ENCODE results near the gene MARVELD2.

DNA sequence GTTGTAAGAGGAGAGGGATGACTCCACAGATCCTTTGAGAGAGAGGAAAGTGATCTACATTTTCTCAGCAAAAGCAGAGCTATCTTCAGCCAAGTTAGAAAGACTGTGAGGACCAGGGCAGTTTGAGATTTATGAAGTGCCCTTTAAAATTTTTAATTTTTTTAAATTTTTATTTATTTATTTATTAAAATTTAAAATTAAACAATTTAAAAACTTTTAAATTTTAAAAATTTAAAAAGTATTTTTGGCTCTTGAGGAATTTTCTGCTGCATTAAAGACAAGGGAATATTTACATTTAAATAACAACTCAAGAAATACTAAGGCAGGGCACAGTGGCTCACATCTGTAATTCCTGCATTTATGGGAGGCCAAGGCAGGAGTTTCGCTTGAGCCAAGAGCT lies 47.3 kb downstream of the MARVELD2 start:
- TF ChIP-seq, protein P1, sequence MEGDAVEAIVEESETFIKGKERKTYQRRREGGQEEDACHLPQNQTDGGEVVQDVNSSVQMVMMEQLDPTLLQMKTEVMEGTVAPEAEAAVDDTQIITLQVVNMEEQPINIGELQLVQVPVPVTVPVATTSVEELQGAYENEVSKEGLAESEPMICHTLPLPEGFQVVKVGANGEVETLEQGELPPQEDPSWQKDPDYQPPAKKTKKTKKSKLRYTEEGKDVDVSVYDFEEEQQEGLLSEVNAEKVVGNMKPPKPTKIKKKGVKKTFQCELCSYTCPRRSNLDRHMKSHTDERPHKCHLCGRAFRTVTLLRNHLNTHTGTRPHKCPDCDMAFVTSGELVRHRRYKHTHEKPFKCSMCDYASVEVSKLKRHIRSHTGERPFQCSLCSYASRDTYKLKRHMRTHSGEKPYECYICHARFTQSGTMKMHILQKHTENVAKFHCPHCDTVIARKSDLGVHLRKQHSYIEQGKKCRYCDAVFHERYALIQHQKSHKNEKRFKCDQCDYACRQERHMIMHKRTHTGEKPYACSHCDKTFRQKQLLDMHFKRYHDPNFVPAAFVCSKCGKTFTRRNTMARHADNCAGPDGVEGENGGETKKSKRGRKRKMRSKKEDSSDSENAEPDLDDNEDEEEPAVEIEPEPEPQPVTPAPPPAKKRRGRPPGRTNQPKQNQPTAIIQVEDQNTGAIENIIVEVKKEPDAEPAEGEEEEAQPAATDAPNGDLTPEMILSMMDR (IDR thresholded peaks at IDR 0.05 in 2 of 3, conservative IDR thresholded peaks at IDR 0.05 in 1 of 3; ENCODE audit: borderline replicate concordance in 1 of 3, insufficient read depth in 1 of 3, low read depth in 2 of 3, low read length in 2 of 3): no peak
- TF ChIP-seq, protein P2, sequence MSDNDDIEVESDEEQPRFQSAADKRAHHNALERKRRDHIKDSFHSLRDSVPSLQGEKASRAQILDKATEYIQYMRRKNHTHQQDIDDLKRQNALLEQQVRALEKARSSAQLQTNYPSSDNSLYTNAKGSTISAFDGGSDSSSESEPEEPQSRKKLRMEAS (IDR thresholded peaks at IDR 0.05): no peak
- TF ChIP-seq JUND (IDR thresholded peaks at IDR 0.05): no peak
- TF ChIP-seq YY1 (IDR thresholded peaks at IDR 0.05; ENCODE audit: extremely low read depth, insufficient replicate concordance, low read depth, low read length): no peak
